Measurements from ENCODE around the gene KLHDC7A. TPM values are rescaled to one million over a fixed set of nuclear protein-coding genes. Genes with fewer than 3 reads are reported as not detected.
A peak's percentile ranks its signal among the peaks of the same experiment; 100 is the strongest.
"Not testable (repeated sequence)": the region's sequence is repeated elsewhere in the genome, so short reads cannot be mapped to it uniquely, and the experiment has no call there.

The KLHDC7A gene
- total RNA-seq (2014; rRNA removed; shearing (Covaris generic)) = not detected in 2 replicates

- DNase-seq (ENCODE audit: low read depth) = peak; percentile 72
These were observed at the start of gene KLHDC7A for GRCh38 chr1:18480315-18481189. Gene KLHDC7A, plus strand, starts transcription at chr1:18480930. Its CDS starts 52 bp downstream, at chr1:18480982.

- no peak for DNase-seq (ENCODE audit: low read depth)
These were observed 46.7 kb upstream of the KLHDC7A start for GRCh38 chr1:18434041-18434440.

GRCh38 chr1:18440385-18441226 is 40.1 kb upstream of the KLHDC7A start:
- DNase-seq (ENCODE audit: low read depth) = no peak

GRCh38 chr1:18443587-18444520 is 36.9 kb upstream of the KLHDC7A start:
- no peak for DNase-seq (ENCODE audit: low read depth)

- no peak for DNase-seq (ENCODE audit: low read depth)
These were observed 36.2 kb upstream of the KLHDC7A start for GRCh38 chr1:18444563-18444962.

GRCh38 chr1:18446751-18447150 is 34.0 kb upstream of the KLHDC7A start:
- no peak for DNase-seq (ENCODE audit: low read depth)

GRCh38 chr1:18447509-18448220 is 33.1 kb upstream of the KLHDC7A start:
- no peak for DNase-seq (ENCODE audit: low read depth)

- no peak for DNase-seq (ENCODE audit: low read depth)
These were observed 31.8 kb upstream of the KLHDC7A start for GRCh38 chr1:18448889-18449288.

GRCh38 chr1:18452550-18452949 is 28.2 kb upstream of the KLHDC7A start:
- DNase-seq (ENCODE audit: low read depth) = peak; percentile 41

- DNase-seq (ENCODE audit: low read depth) = no peak
These were observed 22.3 kb upstream of the KLHDC7A start for GRCh38 chr1:18458133-18459092.

- DNase-seq (ENCODE audit: low read depth) = no peak
These were observed 19.1 kb upstream of the KLHDC7A start for GRCh38 chr1:18461656-18462055.

- DNase-seq (ENCODE audit: low read depth) = not testable (repeated sequence)
These were observed 18.2 kb upstream of the KLHDC7A start for GRCh38 chr1:18462517-18462916.

- DNase-seq (ENCODE audit: low read depth) = no peak
These were observed 17.7 kb upstream of the KLHDC7A start for GRCh38 chr1:18463063-18463462.

GRCh38 chr1:18463984-18464664 is 16.6 kb upstream of the KLHDC7A start:
- no peak for DNase-seq (ENCODE audit: low read depth)

- no peak for DNase-seq (ENCODE audit: low read depth)
These were observed 16.1 kb upstream of the KLHDC7A start for GRCh38 chr1:18464665-18465050.

- no peak for DNase-seq (ENCODE audit: low read depth)
These were observed 14.1 kb upstream of the KLHDC7A start for GRCh38 chr1:18466676-18467075.

- DNase-seq (ENCODE audit: low read depth) = no peak
These were observed 12.2 kb upstream of the KLHDC7A start for GRCh38 chr1:18468570-18468969.

- no peak for DNase-seq (ENCODE audit: low read depth)
These were observed 11.2 kb upstream of the KLHDC7A start for GRCh38 chr1:18469514-18469913.

Data from Daoy (cell line).